Bronchial epithelial cell (primary cell): Measurements from ENCODE around the gene EGFR. TPM values are rescaled to one million over a fixed set of nuclear protein-coding genes. Genes with fewer than 3 reads are reported as not detected.
A peak's percentile ranks its signal among the peaks of the same experiment; 100 is the strongest.

Experiments
- DNase-seq: peaks from one replicate; pipeline ENCODE4 v3.0.0-alpha.2; 2010; ENCODE audit warnings: low read depth
- FAIRE-seq: peaks from 2 replicates; lab custom pipeline; 2011; peaks lifted over from hg19 to GRCh38; lab: Jason Lieb, UNC
- H3K27me3 ChIP-seq: 2 replicates; pipeline ENCODE4 v1.5.1; 2011; ENCODE audit warnings: low read length; ENCODE audit not compliant: control insufficient read depth, insufficient read depth
- H3K36me3 ChIP-seq: 2 replicates; pipeline ENCODE4 v1.5.1; 2011; ENCODE audit warnings: low read length; ENCODE audit not compliant: control insufficient read depth, insufficient read depth
- H3K4me3 ChIP-seq: 2 replicates; pipeline ENCODE4 v1.5.1; 2011; ENCODE audit warnings: mild to moderate bottlenecking, low read depth, low read length, control low read depth
- total RNA-seq: library from RNA; depleted of rRNA; stranded (reverse); fragments of >200 nt; gene quantifications from 2 replicates; pipeline ENCODE4 v1.2.1, GENCODE V29; 2014
- TF ChIP-seq, protein P1 (sequence below): IDR thresholded peaks from 2 replicates; pipeline ENCODE4 v1.5.1; 2011; ENCODE audit warnings: mild to moderate bottlenecking, moderate library complexity, low read length, control low read depth, inconsistent platforms; ENCODE audit not compliant: insufficient read depth, severe bottlenecking

Gene EGFR
- total RNA-seq, 1 donor from 2014 or later = 137 TPM

DNA sequence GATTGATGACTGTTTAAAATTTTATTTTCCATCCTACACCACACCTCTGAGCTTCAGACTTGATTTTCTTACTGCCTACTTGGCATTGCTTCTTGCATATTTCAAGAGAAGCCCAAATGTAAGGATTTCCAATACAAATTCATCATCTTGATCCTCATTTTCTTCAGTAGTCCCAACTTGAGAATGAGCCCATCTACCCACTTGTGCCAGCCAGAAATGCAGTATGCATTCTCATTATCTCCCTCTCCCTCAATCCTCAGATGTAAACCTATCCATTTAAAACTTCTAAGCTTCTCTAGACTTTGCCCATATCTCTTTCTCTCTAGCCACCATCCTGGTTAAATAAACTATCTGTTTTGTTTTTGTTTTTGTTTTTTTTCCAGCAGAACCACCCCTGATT is 22.4 kb upstream of the EGFR start:
- FAIRE-seq = no peak
- H3K36me3 ChIP-seq = no peaks in the 10 kb centered on the region
- H3K4me3 ChIP-seq = no peak overlapping the region
- H3K27me3 ChIP-seq = no peaks in the 10 kb centered on the region
- TF ChIP-seq, protein P1, sequence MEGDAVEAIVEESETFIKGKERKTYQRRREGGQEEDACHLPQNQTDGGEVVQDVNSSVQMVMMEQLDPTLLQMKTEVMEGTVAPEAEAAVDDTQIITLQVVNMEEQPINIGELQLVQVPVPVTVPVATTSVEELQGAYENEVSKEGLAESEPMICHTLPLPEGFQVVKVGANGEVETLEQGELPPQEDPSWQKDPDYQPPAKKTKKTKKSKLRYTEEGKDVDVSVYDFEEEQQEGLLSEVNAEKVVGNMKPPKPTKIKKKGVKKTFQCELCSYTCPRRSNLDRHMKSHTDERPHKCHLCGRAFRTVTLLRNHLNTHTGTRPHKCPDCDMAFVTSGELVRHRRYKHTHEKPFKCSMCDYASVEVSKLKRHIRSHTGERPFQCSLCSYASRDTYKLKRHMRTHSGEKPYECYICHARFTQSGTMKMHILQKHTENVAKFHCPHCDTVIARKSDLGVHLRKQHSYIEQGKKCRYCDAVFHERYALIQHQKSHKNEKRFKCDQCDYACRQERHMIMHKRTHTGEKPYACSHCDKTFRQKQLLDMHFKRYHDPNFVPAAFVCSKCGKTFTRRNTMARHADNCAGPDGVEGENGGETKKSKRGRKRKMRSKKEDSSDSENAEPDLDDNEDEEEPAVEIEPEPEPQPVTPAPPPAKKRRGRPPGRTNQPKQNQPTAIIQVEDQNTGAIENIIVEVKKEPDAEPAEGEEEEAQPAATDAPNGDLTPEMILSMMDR = no peak
- no peak for DNase-seq

DNA sequence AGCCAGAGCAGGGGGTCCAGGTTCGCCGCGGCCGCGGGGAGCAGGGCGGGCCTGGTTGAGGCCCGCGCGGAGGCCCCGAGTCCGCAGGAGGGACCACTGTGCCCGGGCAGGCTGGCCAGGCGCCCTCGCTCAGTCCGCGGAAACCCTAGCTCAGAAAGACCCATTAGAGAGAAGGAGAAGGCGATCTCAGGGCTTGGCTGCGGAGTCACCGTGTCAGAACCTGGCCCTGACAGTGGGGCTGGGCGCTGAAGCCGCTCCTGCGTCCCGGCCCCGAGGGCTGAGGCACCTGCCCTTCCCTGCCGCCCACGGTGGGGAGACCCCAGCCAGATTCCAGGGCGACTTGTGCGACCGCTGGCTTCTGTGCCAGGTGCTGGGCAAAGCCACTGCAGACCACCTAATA is 14.2 kb upstream of the EGFR start:
- FAIRE-seq (no peak), DNase-seq (no peak)
- Histone ChIP-seq H3K36me3 (no peaks in the 10 kb centered on the region), H3K4me3 (no peak overlapping the region), H3K27me3 (no peaks in the 10 kb centered on the region)
- TF ChIP-seq, protein P1 = no peak

- Histone ChIP-seq H3K4me3 (no peak overlapping the region), H3K27me3 (no peaks in the 10 kb centered on the region), H3K36me3 (no peaks in the 10 kb centered on the region)
- no peak for DNase-seq
- TF ChIP-seq, protein P1 = no peak
- FAIRE-seq = no peak
Observed at GRCh38 chr7:55005241-55005851, 13.5 kb upstream of the EGFR start.

GRCh38 chr7:55006499-55006898 is 12.3 kb upstream of the EGFR start:
- DNase-seq (no peak), FAIRE-seq (no peak)
- Histone ChIP-seq H3K27me3 (no peaks in the 10 kb centered on the region), H3K36me3 (no peaks in the 10 kb centered on the region), H3K4me3 (no peak overlapping the region)
- TF ChIP-seq, protein P1 = no peak

DNA sequence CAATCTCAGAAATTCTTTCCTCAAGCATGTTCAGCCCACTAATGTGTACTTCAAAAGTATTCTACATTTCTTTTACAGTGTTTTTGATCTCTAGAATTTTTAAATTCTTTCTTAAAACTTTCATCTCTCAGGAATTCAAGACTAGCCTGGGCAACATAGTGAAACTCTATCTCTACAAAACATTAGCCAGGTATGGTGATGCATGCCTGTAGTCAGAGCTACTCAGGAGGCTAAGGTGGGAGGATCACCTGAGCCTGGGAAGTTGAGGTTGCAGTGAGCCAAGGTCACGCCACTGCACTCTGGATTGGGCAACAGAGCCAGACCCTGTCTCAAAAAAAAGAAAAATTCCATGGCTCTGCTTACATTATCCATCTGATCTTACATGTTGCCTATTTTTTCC is 5.0 kb upstream of the EGFR start:
- DNase-seq (peak; percentile 92), FAIRE-seq (no peak)
- TF ChIP-seq, protein P1 = no peak
- no peak overlapping the region for H3K4me3 ChIP-seq
- H3K27me3 ChIP-seq = no peaks in the 10 kb centered on the region
- H3K36me3 ChIP-seq = no peaks in the 10 kb centered on the region
